Vagina (tissue), 2 donors: Measurements from ENCODE around the gene TUBB. TPM values are rescaled to one million over a fixed set of nuclear protein-coding genes. Genes with fewer than 3 reads are reported as not detected.
A peak's percentile ranks its signal among the peaks of the same experiment; 100 is the strongest.

Source experiments
- DNase-seq, 2 donors: peaks; one replicate each; pipeline ENCODE4 v3.0.0-alpha.2; 2017; ENCODE audit errors: extremely low spot score in 2 of 2
- H3K27ac ChIP-seq: fragments of 200-600 bp; sonication (generic); one replicate; pipeline ENCODE4 v1.5.1; 2019
- H3K27me3 ChIP-seq: fragments of 200-600 bp; sonication (generic); one replicate; pipeline ENCODE4 v1.5.1; 2019
- H3K36me3 ChIP-seq, 2 donors: fragments of 200-600 bp; sonication (generic); one replicate each; pipeline ENCODE4 v1.5.1; 2017 to 2019
- H3K4me1 ChIP-seq: fragments of 200-600 bp; sonication (generic); one replicate; pipeline ENCODE4 v1.5.1; 2019
- H3K4me3 ChIP-seq, 2 donors: fragments of 200-600 bp; sonication (generic); 1 replicate in 1 of 2; 2 replicates in 1 of 2; pipeline ENCODE4 v1.5.1; 2016 to 2019
- H3K9me3 ChIP-seq: fragments of 200-600 bp; sonication (generic); one replicate; pipeline ENCODE4 v1.5.1; 2019
- POLR2A ChIP-seq, 2 donors: fragments of 450-650 bp; IDR thresholded peaks; one replicate each; pipeline ENCODE4 v1.6.1; 2017; ENCODE audit warnings: antibody characterized with exemption in 2 of 2, mild to moderate bottlenecking in 2 of 2, moderate library complexity in 2 of 2
- POLR2AphosphoS5 ChIP-seq, 2 donors: sonication (generic); formaldehyde crosslinking; IDR thresholded peaks; one replicate each; pipeline ENCODE4 v1.9.0; 2017; ENCODE audit warnings: antibody characterized with exemption in 2 of 2, mild to moderate bottlenecking in 2 of 2, low read depth in 1 of 2; ENCODE audit not compliant: insufficient read depth in 1 of 2
- intact Hi-C: fragments of 100-400 bp; cut with DNase I; formaldehyde crosslinking; loops from one replicate; pipeline ENCODE4 v1.15.1; 2023
- total RNA-seq: library from RNA; depleted of rRNA; stranded (reverse); fragments of >200 nt; gene quantifications from one replicate; pipeline ENCODE4 v1.2.3, GENCODE V29; 2016
- TF ChIP-seq, protein P1 (sequence below), 3 experiments: fragments of 450-650 bp in 2 of 3; fragments of 200-600 bp in 1 of 3; sonication (generic) in 1 of 3; IDR thresholded peaks; one replicate each; pipeline ENCODE4 v1.5.1; 2017 to 2019; ENCODE audit warnings: antibody characterized with exemption in 3 of 3, mild to moderate bottlenecking in 2 of 3, moderate library complexity in 2 of 3

Gene TUBB
- total RNA-seq, 1 donor from 2014 or later: 293 TPM

DNA sequence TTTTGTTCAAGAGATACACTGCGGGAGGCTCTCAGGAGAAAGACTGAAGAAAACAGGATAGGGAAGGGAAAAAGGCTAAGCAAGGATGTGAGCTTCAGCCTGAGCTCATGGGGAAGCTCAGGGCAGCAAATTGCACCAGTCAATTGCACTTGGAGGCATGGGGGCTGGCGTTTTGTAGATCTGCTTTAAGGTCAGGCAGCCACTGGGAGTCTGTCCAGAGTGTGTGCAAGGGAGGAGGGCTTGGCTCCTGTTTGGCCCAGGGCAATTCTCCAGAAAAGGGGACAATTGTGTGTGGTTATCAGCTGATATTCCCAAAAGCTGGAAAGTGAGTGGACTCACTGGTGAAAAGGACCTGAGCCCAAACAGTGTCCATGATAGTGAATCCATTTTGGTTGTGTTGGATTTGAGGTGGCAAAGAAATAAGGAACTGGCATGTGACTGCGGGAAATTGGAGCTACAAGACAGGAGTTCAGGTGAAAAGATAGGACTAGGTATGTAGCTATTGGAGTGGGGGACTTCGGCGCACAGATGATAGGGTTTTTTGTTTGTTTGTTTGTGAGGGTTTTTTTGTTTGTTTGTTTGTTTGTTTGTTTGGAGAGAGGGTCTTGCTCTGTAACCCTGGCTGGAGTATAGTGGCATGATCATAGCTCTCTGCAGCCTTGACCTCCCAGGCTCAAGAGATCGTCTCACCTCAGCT, 46.5 kb downstream of the TUBB start:
- Histone ChIP-seq H3K36me3 (no peaks in the 10 kb centered on the region), H3K4me3 (no peak overlapping the region), H3K9me3 (no peaks in the 10 kb centered on the region), H3K27ac (no peak overlapping the region), H3K27me3 (no peaks in the 10 kb centered on the region), H3K4me1 (peaks cover 29% of the 10 kb centered on the region)
- TF ChIP-seq, protein P1, sequence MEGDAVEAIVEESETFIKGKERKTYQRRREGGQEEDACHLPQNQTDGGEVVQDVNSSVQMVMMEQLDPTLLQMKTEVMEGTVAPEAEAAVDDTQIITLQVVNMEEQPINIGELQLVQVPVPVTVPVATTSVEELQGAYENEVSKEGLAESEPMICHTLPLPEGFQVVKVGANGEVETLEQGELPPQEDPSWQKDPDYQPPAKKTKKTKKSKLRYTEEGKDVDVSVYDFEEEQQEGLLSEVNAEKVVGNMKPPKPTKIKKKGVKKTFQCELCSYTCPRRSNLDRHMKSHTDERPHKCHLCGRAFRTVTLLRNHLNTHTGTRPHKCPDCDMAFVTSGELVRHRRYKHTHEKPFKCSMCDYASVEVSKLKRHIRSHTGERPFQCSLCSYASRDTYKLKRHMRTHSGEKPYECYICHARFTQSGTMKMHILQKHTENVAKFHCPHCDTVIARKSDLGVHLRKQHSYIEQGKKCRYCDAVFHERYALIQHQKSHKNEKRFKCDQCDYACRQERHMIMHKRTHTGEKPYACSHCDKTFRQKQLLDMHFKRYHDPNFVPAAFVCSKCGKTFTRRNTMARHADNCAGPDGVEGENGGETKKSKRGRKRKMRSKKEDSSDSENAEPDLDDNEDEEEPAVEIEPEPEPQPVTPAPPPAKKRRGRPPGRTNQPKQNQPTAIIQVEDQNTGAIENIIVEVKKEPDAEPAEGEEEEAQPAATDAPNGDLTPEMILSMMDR (IDR thresholded peaks at IDR 0.05): no peak
- no peak for TF ChIP-seq POLR2A (IDR thresholded peaks at IDR 0.05)
- TF ChIP-seq POLR2AphosphoS5 (IDR thresholded peaks at IDR 0.05; ENCODE audit: insufficient read depth in 1 of 2, low read depth in 1 of 2): no peak
- no peak for DNase-seq
- intact Hi-C loops: no loop called here

DNA sequence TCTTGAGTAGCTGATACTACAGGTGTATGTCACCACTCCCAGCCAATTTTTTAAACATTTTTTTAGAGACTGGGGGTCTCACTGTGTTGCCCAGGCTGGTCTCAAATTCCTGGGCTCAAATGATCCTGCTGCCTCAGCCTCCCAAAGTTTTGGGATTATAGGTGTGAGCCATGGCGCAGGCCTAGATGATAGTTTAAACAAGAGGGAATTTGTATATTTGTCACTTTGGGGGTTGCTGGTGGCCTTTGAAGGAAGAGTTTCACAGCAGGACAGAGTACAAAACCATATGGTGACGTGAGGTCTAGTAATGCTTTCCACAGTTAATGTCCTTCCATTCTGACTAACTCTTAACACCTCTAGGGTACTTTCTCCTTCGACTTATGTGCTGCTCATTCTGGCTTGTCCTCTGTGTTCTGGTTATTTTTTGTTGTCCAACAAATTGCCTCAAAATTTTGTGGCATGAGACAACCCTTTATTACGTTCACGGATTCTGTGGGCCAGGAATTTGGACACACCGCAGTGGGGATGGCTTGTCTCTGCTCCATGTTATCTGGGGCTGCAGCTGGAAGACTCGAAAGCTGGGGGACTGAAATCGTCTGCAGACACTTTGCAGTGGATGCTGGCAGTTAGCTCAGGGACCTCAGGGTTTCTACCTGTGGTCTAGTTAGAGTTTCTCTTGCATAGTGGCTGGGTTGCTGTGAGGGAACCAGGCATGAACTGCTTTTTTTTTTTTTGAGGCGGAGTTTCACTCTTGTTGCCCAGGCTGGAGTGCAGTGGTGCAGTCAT, 47.2 kb downstream of the TUBB start:
- H3K4me3 ChIP-seq: no peak overlapping the region
- H3K27me3 ChIP-seq: no peaks in the 10 kb centered on the region
- H3K4me1 ChIP-seq: peaks cover 29% of the 10 kb centered on the region
- no peak overlapping the region for H3K27ac ChIP-seq
- intact Hi-C loops: no loop called here
- no peaks in the 10 kb centered on the region for H3K9me3 ChIP-seq
- no peak for DNase-seq
- TF ChIP-seq, protein P1 (IDR thresholded peaks at IDR 0.05): no peak
- no peak for TF ChIP-seq POLR2A (IDR thresholded peaks at IDR 0.05)
- no peaks in the 10 kb centered on the region for H3K36me3 ChIP-seq

DNA sequence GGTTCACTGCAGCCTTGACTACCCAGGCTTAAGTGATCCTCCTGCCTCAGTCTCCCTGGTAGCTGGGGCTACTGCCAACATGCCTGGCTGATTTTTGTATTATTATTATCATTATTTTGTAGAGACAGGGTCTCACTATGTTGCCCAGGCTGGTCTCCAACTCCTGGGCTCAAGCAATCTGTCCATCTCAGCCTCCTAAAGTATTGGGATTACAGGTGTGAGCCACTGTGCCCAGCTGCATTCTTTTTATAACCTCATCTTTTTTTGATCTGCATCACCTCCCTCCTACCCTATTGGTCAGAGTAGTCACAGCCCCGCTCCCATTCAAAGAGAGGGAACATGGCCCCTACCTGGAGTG, 47.8 kb downstream of the TUBB start:
- H3K9me3 ChIP-seq: no peaks in the 10 kb centered on the region
- peaks cover 29% of the 10 kb centered on the region for H3K4me1 ChIP-seq
- DNase-seq: no peak
- no peak overlapping the region for H3K27ac ChIP-seq
- intact Hi-C loops: no loop called here
- no peaks in the 10 kb centered on the region for H3K36me3 ChIP-seq
- TF ChIP-seq POLR2AphosphoS5 (IDR thresholded peaks at IDR 0.05; ENCODE audit: insufficient read depth in 1 of 2, low read depth in 1 of 2) (no peak), POLR2A (IDR thresholded peaks at IDR 0.05) (no peak)
- TF ChIP-seq, protein P1 (IDR thresholded peaks at IDR 0.05): no peak
- no peaks in the 10 kb centered on the region for H3K27me3 ChIP-seq
- no peak overlapping the region for H3K4me3 ChIP-seq

DNA sequence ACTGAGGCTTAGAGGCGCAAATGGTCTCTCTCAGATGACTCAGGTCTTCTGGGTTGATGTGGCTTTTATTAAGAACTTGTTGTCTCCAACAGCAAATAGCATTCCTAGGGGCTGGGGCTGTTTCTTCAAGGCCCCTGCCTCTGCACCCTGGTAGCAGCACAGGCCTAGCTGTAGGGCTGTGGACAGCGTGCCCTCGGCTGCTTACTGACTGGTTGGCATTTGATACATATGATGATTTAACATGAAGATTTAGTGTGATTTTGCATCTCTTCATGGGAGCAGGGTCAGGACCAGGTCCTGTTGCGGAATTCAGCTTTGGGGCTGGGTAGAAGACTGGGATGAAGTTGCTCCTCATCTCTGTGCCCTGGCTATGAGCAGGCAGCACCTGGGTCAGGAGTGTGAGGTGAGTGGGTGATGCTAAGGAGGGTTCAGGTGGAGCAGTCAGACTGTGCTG, 48.5 kb downstream of the TUBB start:
- intact Hi-C loops: no loop called here
- Histone ChIP-seq H3K36me3 (no peaks in the 10 kb centered on the region), H3K4me1 (peaks cover 25% of the 10 kb centered on the region), H3K4me3 (no peak overlapping the region), H3K9me3 (no peaks in the 10 kb centered on the region), H3K27ac (peak overlapping the region; percentile 63), H3K27me3 (no peaks in the 10 kb centered on the region)
- TF ChIP-seq POLR2AphosphoS5 (IDR thresholded peaks at IDR 0.05; ENCODE audit: insufficient read depth in 1 of 2, low read depth in 1 of 2) (no peak), POLR2A (IDR thresholded peaks at IDR 0.05) (no peak)
- TF ChIP-seq, protein P1 (IDR thresholded peaks at IDR 0.05): no peak
- no peak for DNase-seq
